ENCODE measurements around the gene FBXO41. TPM values are rescaled to one million over a fixed set of nuclear protein-coding genes. Genes with fewer than 3 reads are reported as not detected.

FBXO41 gene
- polyA plus RNA-seq, 1 of the 3 experiments (the other 2 are of a cell fraction), result 3.1 TPM

DNA sequence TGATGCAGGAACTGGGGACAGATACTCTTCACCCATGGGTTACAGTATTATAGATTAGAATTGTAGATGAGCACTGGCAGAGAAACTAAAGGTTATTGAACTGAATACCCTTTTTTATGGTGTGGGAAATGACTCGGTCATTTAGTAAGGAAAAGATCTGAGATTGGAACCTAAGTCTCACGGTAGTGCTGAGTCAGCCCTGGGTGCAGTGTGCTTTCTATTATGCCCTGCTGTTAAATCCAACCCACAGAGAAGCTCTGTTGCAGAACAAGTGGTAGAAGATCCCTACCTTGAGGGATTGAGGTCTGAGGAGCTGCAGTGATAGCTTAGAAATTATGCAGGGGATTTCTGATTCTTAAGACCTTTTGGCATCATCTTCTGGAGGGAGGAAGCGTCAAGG is 37.4 kb downstream of the FBXO41 start:
- Histone ChIP-seq H3K9ac (no peak overlapping the region), H3K27ac (ENCODE audit: low read depth in 2 of 2, low read length in 1 of 2) (no peak overlapping the region), H3F3A (replicated peaks; ENCODE audit: insufficient read depth) (peaks cover 6% of the 10 kb centered on the region), H3K4me2 (no peak overlapping the region), H3K4me3 (ENCODE audit: low read depth in 2 of 2, low read length in 1 of 2) (no peak overlapping the region), H3K36me3 (replicated peaks in 1 of 2; ENCODE audit: control insufficient read depth in 1 of 2, insufficient read depth in 2 of 2, low read length in 1 of 2) (peaks cover 87 to 89% of the 10 kb centered on the region in 2 experiments), H3K4me1 (ENCODE audit: control insufficient read depth in 1 of 2, insufficient read depth in 2 of 2, low read depth in 1 of 2, low read length in 1 of 2) (peaks cover 0 to 23% of the 10 kb centered on the region in 2 experiments; a peak in 2 of 4 replicates), H2AFZ (ENCODE audit: low read depth) (no peak overlapping the region), H3K9me3 (no peaks in the 10 kb centered on the region), H3K27me3 (ENCODE audit: insufficient read depth) (no peaks in the 10 kb centered on the region), H4K20me1 (ENCODE audit: insufficient read depth) (peaks cover 41% of the 10 kb centered on the region), H3K9me2 (no peaks in the 10 kb centered on the region), H3K79me2 (ENCODE audit: insufficient read depth) (peaks cover 26% of the 10 kb centered on the region)
- WGBS (ENCODE audit: low lambda C conversion rate), result 90% methylated on average over 3 of the region's 3 CpGs
- POLR2A ChIA-PET, result interaction anchor here (0.7 to 1.5 kb wide), 2 partner anchors 13 to 27 kb away, joined by 4 read pairs; partner anchors contain the start of gene CCT7
- CTCF ChIA-PET, result interaction anchor here (1.5 to 1.8 kb wide), 3 partner anchors 12 to 70 kb away, joined by 3 to 7 read pairs (median 5); partner anchors contain the start of genes CCT7 and PRADC1
- no peak for DNase-seq
- TF ChIP-seq SMC3 (IDR thresholded peaks at IDR 0.05; ENCODE audit: low read depth, low read length), result no peak
- no peak for TF ChIP-seq RFX5 (IDR thresholded peaks at IDR 0.05; ENCODE audit: low read length)
- TF ChIP-seq EP300 (IDR thresholded peaks at IDR 0.05; ENCODE audit: borderline replicate concordance in 1 of 2, low read depth in 1 of 2, low read length in 1 of 2), result no peak
- TF ChIP-seq RXRA (IDR thresholded peaks at IDR 0.05; ENCODE audit: borderline replicate concordance, low read depth), result no peak
- TF ChIP-seq, protein P1, sequence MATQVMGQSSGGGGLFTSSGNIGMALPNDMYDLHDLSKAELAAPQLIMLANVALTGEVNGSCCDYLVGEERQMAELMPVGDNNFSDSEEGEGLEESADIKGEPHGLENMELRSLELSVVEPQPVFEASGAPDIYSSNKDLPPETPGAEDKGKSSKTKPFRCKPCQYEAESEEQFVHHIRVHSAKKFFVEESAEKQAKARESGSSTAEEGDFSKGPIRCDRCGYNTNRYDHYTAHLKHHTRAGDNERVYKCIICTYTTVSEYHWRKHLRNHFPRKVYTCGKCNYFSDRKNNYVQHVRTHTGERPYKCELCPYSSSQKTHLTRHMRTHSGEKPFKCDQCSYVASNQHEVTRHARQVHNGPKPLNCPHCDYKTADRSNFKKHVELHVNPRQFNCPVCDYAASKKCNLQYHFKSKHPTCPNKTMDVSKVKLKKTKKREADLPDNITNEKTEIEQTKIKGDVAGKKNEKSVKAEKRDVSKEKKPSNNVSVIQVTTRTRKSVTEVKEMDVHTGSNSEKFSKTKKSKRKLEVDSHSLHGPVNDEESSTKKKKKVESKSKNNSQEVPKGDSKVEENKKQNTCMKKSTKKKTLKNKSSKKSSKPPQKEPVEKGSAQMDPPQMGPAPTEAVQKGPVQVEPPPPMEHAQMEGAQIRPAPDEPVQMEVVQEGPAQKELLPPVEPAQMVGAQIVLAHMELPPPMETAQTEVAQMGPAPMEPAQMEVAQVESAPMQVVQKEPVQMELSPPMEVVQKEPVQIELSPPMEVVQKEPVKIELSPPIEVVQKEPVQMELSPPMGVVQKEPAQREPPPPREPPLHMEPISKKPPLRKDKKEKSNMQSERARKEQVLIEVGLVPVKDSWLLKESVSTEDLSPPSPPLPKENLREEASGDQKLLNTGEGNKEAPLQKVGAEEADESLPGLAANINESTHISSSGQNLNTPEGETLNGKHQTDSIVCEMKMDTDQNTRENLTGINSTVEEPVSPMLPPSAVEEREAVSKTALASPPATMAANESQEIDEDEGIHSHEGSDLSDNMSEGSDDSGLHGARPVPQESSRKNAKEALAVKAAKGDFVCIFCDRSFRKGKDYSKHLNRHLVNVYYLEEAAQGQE (IDR thresholded peaks at IDR 0.05; ENCODE audit: low read depth, low read length), result no peak
- TF ChIP-seq MXI1 (IDR thresholded peaks at IDR 0.05; ENCODE audit: low read depth, low read length), result no peak
- no peak for TF ChIP-seq FOXM1 (IDR thresholded peaks at IDR 0.05; ENCODE audit: low read depth)
- TF ChIP-seq FOXJ3 (CRISPR knock-in tag; IDR thresholded peaks at IDR 0.05), result no peak
- no peak for TF ChIP-seq RAD21 (IDR thresholded peaks at IDR 0.05; ENCODE audit: low read length)
- TF ChIP-seq TEAD4 (IDR thresholded peaks at IDR 0.05; ENCODE audit: borderline replicate concordance, insufficient read depth), result no peak
- TF ChIP-seq GABPA (IDR thresholded peaks at IDR 0.05; ENCODE audit: low read depth), result no peak
- TF ChIP-seq CHD2 (IDR thresholded peaks at IDR 0.05; ENCODE audit: low read length, partially characterized antibody), result no peak
- no peak for TF ChIP-seq POLR2AphosphoS5 (IDR thresholded peaks at IDR 0.05; ENCODE audit: low read depth, low read length)
- TF ChIP-seq, protein P2, sequence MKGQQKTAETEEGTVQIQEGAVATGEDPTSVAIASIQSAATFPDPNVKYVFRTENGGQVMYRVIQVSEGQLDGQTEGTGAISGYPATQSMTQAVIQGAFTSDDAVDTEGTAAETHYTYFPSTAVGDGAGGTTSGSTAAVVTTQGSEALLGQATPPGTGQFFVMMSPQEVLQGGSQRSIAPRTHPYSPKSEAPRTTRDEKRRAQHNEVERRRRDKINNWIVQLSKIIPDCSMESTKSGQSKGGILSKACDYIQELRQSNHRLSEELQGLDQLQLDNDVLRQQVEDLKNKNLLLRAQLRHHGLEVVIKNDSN (IDR thresholded peaks at IDR 0.05; ENCODE audit: borderline replicate concordance, low read depth), result no peak
- no peak for TF ChIP-seq MEF2A (IDR thresholded peaks at IDR 0.05; ENCODE audit: borderline replicate concordance, low read depth)
- TF ChIP-seq, protein P3, sequence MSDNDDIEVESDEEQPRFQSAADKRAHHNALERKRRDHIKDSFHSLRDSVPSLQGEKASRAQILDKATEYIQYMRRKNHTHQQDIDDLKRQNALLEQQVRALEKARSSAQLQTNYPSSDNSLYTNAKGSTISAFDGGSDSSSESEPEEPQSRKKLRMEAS (IDR thresholded peaks at IDR 0.05; ENCODE audit: low read depth), result no peak
- TF ChIP-seq NRF1 (IDR thresholded peaks at IDR 0.05; ENCODE audit: low read depth, low read length), result no peak
- TF ChIP-seq FOSL2 (IDR thresholded peaks at IDR 0.05; ENCODE audit: borderline replicate concordance, low read depth), result no peak
- TF ChIP-seq TAF1 (IDR thresholded peaks at IDR 0.05; ENCODE audit: borderline replicate concordance, low read depth, low read length), result no peak

All from SK-N-SH (cell line).